NCI-H1417 (cell line): ENCODE data around the gene KCNH2.

Source experiments
- DNase-seq, 3 experiments: peaks; one replicate each; lab custom pipeline; 2025; lab: John Stamatoyannopoulos, UW

The KCNH2 gene

DNA sequence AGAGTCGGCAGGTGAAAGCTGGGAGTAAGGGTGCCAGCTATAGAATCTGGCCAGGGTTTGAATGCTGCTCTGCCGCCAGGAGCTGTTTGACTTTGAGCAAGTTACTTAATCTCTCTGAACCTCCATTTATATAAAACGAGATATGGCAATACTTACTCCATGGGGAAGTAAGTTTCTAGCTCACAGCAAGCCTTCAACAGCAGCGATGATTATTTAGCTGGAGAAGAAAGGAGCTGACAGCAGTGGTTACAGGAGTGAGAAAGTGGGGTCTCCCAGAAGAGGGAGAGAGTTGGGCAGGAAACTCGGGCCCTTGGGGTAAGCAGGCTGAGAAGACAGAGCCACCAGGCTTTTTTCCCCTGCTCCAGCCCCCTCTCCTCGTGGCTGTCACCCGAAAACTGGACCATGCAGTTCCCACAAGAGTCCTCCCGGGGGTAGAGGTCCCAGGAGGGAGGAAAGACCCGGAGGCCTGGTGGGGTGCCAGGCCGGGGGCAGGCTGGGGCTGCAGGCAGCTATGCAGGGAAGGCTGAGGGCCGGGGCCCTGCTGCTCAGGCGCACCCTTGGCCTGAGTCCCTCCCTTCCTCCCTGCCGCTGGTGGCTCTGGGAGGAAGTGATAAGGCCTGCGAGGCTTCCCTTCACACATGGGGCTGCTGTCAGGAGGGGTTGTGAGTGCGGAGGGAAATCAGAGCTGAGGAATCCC, 16.2 kb upstream of the KCNH2 start:
- DNase-seq, result no peak

DNA sequence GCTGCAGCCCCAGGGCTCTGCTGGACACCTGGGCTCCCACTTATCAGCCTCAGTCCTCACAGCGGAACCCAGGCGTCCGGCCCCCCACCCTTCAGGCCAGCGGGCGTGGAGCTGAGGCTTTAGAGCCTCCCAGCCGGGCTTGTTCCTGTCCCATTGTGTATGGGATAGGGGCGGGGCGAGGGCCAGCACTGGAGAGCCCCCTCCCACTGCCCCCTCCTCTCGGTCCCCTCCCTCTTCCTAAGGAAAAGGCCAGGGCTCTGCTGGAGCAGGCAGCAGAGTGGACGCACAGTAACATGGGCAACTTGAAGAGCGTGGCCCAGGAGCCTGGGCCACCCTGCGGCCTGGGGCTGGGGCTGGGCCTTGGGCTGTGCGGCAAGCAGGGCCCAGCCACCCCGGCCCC, 15.4 kb upstream of the KCNH2 start:
- DNase-seq, result no peak

DNA sequence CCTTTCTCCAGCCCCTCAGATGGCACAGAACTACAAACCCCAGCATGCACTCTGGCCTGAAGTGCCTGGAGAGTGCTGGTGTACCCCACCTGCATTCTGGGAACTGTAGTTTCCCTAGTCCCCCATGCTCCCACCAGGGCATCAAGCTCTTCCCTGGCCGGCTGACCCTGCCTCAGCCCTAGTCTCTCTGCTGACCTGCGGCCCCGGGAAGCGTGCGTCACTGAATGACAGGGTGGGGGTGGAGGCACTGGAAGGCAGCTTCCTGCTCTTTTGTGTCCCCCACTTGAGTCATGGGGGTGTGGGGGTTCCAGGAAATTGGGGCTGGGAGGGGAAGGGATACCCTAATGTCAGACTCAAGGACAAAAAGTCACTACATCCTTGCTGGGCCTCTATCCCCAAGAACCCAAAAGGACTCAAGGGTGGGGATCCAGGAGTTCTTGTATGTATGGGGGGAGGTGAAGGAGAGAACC, 14.7 kb upstream of the KCNH2 start:
- peak in 2 of 3 experiments; percentile 22 to 61 for DNase-seq

DNA sequence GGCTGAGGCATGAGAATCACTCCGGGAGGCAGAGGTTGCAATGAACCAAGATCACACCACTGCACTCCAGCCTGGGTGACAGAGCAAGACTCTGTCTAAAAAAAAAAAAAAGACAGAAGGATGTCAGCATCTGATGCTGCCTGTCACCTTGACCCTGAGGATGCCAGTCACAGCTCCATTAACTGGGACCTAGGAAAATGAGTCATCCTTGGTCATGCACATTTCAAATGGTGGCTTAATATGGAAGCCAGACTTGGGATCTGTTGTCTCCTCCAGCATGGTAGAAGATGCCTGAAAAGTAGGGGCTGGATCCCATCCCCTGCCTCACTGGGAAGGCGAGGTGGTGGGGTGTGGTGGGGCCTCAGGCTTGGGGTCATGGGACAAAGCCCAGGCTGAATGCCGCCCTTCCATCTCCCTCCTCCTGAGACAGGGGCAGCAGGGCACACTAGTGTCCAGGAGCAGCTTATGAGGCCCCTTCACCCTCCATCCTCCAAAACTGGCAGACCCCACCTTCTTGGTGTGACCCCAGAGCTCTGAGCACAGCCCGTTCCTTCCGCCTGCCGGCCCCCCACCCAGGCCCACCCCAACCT, 14.0 kb upstream of the KCNH2 start:
- DNase-seq, result no peak

DNA sequence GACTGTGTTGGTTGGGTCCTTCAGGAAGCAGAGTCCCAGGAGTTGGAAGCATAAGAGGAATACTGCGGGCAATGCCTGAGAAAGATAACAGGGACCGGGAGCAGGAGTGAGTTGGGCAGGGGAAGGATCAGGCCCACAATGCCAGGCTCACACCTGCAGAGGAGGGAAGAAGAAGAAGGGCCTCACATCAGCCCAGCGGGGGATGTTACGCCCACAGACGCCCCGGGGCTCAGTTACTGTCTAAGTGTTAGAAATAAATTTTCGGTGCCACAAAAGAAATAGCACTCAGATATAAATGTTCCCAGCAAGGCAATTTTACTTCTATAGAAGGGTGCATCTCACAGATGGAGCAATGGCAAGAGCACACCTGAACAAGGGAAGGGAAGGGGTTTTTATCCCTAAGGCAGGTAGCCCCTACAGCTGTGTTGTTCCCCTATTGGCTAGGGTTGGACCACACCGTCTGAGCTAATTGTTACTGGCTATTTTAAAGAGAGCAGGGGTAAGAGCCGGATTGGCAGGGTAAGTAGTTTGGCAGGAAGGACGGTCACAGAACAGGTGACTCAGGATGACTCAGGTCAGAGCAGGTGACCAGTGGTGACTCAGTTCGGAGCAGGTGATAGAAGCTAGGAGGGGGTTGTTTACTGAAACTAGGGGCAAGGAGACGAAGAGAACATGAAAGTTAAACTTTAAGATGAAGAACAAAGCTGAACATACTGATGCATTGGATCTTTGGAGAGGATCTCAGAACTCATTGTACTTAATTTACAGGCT, 12.5 kb upstream of the KCNH2 start, which contains the start of gene NOS3:
Gene NOS3, plus strand, starts transcription at position 602 of the 771 bp plus-strand sequence. CDS start 2,787 bp downstream, outside the sequence.
- DNase-seq, result no peak

DNA sequence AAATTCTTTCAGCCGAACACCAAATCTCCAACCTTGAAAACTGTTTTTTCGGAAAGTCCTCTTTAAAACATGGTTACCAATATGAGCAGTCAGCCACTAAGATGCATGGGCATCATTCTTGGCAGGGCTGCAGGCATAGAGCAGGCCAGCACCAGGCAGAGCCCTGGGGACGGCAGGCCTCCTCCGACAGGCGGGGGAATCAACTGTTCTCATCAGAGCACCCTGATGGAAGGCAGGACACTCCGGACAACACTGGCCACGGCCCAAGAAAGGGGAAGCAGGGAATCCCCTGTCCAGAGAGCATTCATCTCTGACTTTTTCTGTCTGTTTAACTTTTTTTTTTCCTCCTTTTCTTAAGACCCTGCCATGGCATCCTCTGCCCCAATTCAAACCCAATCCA, 11.3 kb upstream of the KCNH2 start:
- no peak for DNase-seq

DNA sequence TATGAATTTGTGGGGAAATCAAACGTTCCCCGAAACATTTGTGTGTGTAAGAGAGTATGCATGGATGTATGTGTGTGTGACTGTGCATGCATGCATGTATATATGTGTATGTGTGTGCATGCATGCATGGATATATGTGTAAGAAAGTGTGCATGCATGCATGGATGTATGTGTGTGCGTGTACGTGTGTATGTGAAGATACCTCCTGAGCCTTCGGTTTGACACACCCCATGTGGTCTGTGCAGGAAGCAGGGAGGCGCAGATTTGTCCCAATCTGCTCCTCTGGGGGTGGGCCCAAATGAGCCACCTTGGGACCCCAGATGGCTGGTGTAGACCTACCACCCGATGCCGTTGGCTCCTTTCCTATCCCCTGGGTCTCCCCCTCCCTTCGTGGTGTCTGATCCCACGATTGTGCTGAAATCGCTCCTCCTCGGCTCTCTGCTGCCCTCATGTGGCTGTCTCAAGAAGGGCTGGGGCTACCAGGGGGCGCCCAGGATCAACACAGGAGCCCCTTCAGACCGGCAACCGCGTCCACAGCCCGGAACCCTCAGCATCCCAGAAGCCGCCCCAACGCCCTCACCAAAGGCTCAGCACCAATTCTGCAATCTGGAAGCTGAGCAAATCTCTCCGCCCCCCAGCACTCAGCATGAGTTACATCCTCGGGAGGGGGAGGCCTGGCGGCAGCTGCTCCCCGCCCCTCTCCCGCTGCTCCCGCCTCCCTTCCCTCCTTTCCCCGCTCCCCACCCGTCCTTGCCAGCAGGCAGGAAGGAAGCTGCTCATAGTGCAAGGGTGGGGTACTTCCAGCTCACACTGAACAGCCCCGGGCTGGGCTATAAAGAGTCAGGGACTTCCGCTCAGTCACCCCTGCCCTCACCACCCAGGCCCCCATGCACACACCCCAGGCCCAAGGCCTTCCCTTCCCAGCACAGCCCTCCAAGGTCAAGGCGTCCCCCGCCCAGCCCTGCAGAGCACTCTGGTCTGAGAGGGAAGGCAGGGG, 10.4 kb upstream of the KCNH2 start:
- peak; percentile 66 to 95 (median 89) for DNase-seq

DNA sequence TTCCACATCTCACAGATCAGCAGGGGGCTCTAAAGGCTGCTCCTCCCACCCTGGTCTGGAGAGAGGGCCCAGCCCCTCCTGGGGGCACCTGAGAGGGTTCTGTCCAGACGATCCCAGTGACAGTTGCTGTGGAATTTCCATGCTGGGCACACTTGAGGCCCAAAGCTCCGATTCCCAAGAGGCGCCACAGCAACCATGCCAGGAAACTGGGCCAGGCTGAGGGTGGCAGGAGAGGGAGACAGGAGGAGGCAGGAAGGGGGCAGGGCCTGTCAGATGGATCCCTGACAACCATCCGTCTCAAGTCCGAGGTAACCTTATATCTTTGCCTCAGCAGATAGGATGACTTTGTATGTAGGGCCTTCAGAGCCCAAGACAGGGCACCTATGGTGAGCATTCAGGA, 8.4 kb upstream of the KCNH2 start:
- no peak for DNase-seq

DNA sequence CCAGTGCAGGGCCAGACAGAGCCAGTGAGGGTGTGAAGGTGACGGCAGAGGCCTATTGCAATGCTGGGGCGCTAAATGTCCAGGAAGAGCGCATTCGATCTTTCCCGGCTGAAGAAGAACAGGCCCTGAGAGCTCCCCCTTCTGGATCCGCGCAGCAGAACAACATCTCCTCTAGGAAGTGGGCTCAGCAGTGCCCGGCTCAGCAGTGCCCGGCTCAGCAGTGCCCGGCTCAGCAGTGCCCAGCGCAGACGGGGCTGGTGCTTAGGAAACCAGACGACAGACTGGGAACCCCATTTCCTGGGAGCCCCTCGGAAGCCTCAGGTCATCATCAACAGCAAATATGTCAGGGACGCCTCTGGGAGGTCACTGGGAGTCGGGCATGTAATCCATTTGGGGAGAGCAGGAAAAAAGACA, 8.0 kb upstream of the KCNH2 start:
- peak; percentile 57 to 83 (median 80) for DNase-seq

DNA sequence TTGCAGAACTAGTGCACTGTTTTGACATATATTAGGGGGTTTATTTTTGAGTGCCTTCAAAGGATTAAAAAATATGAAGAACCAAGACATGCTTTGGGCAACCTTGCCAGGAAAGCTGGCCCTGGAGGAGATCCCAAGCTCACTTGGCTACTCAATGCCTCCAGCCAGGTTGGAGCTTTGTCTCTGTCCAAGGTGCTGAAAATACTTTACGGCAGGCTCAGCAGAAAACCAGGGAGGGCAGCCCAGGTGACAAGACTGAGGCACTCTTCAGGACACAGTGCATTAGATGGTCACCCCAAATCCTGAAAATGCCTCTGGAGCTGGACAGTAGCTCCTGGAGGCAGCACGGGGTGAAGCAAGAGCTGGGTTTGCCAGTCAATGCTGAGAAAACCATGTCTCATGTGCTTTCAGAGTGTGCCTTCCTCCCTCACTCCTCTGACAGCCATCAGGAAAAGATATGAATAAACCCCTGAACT, 5.8 kb upstream of the KCNH2 start:
- no peak for DNase-seq

DNA sequence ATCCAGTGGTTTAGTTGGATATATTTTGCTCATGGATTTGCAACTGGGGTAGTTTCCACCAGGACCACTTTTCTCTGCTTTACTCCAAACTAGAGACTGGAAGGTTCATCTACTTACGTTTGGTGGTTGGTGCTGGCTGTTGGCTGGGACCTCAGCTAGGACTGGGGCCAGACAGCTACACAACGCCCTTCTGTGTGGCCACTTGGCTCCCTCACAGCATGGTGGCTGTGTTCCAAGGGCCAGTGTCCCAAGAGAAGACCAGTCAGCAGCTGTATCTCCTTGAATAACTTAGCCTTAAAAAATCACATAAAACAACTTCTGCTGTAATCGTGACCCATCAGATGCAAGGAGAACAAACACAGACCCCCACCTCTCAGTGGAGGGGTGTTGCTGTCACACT, 4.2 kb upstream of the KCNH2 start:
- DNase-seq, result no peak

DNA sequence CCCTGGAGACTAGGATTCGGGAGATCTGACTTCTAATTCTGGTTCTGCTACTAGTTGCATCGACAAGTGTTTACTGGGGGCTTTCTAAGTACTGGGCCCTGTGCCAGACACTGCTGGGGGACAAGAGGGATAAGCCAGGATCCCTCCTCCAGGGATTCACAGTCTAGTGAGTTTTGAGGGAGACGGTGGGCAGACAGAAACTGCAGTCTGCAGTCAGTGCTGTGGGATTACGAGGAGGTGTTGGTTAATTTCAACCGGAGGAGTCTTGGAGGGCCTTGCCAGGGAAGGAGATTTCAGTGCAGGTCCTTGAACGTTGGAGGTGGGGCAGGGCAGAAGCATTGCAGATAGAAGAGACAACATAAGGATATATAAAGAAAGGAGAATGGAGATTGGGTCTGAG, 3.5 kb upstream of the KCNH2 start:
- no peak for DNase-seq

DNA sequence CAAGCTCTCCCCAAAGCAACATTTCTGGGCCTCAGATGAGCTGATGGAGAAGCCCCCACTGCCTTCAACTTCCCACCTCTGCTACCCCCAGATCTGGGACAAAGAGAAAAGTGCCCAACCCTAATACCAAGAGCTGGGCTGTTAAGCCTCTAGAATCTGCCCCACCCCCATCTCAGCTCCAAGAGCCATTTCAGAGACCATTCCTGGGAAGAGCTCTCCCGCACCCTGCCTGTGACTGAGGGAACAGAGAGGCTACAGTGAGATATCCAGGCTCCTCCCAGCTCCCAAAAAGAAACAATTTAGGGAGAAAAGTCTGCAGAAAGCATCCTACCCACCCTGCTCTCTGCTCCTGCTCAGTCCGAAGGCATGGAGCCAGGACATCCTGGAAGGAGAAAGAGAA, 2.5 kb upstream of the KCNH2 start:
- peak; percentile 29 to 62 (median 61) for DNase-seq

DNA sequence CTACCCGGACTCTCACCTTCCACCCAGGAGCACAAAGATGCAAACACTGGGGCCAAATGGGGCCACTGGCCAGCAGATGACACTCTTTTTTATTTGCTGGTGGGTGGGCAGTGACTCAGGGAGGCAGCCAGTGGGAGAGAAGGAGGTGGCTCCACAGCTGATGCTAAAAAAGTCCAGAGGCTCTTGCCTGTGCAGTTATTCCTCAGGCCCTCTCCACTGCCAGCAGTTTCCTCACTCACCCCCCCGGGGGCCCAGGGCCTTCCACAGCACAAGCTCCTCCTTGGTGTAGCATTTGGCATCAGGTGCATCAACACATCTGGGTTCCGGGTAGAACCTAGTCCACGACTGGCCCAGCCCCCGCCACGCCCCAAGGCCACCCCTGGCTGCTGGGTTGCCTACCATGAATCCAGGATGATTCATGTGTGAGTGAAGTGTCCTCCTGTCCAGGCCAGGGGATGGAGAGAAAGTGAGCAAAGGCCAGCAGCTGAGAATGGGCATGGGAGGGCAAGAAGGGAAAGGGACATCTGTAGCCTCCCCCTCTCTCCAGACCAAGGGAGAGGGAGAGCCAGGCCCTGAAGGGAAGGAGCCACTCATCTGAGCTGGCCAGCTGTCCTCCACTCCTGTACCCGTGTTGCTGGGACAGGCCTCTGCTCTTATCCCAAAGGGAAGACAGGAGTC, 1.7 kb upstream of the KCNH2 start:
- peak in 1 of 3 experiments; percentile 78 for DNase-seq

DNA sequence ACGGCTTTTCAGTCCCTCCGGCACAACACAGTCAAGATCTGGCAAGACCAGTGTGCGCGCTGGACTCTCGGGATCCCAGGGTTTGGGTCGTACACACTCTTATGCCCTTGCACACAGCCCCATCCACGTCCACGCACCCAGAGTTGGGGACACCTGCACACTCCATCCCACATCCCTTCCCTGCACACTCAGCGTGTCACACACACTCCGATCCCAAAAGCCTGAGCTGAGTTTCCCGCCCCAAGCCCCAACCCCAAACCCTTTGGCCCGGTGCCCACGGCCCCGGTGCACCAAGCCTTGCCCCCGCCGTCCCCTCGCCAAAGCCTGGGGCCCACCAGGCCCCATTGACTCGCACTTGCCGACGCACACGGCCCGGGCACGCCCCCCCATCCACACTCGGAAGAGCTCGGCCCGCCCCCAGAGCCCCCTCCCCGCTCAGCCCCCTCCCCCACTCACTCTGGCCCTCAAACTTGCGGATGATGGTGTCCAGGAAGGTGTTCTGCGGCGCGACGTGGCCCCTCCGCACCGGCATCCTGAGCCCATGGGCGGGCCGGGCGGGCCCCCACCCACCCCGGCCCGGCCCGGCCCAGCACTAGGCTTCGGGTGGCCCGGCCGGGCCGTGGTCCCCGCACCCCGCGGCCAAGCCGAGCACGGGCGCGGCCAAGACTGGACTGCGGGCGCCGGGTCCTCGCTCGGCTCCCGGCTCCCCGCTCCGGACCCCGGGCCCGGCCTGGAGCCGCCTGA, 567 bp downstream of the KCNH2 start:
- peak; percentile 47 to 71 (median 71) for DNase-seq

DNA sequence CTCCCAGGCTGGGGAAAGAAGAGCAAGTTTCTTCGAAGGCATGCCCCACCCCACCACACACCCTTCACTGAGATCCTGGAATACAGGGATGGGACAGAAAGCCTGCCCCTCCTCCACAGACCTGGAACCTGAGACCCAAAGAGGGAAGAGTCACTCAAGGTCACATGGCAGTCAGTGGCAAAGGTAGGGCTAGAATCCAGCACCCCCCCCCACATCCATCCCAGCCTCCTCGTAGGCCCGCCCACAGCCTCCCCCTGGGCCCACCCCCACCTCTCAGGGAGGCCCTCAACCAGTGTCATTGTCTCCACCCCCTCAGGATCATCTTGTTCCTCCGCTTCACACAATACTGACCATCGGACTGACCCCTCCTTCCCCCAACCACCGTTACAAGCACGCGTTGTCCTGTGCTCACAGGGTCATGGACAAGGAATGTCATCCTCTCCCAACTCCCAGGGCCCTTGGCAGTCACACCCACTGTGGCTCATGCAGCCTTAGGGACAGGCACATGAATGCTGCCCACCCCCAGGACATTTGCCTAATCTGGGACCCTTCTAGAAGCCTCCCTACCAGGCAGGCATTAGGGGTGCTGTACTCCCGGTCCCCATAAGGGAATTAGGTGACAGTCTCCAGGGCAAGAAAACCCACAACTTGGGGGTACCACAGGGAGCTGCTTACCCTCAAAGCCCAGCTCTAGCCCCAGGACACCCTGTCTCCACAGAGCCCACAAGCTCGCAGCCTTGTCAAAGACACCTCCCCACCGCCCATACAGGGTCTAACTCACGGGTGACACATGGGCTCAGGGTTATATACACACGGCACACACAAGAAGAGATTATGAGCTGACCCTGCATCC, 1.4 kb downstream of the KCNH2 start:
- DNase-seq, result peak; percentile 40 to 83 (median 59)

DNA sequence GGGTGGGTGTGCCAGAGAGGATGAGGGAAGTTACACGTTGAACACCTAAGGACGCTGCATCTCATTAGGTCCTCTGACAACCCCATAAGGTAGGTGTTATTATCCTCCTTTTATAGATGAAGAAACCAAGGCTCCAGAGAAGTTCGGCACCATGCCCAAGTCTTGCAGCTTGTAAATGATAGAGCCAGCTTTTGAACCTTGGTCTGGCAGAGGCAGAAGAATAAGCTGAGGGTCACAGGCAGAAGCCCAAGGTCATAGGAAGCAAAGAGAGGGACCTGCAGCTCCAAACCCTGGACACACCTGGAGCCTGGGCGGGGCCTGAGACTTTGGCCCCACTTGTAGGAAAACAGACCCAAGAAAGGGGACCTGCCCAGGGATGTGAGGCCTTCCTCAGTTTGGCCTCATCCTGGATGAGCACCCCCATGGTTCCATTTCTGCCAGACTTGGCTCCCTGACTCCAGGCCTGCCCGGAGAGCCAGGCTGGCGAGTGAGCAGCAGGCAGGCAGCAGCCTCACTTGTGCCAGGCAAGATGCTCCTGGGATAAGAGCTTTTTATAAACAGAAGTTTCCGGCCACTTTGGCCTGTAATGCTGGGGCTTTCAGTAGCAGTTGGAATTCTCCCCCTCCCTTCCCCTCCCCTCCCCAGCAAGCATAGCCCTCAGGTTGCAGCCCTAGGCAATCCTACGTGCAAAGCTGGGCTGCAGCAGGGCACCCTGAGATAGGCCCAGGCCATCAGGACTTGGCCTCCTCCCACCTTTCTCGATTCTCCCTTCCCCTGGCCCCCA, 2.4 kb downstream of the KCNH2 start:
- peak in 1 of 3 experiments; percentile 47 for DNase-seq
